Epithelial cell of proximal tubule (primary cell): ENCODE measurements around the gene TMEM94. TPM values are rescaled to one million over a fixed set of nuclear protein-coding genes. Genes with fewer than 3 reads are reported as not detected.
A peak's percentile ranks its signal among the peaks of the same experiment; 100 is the strongest.

Experiments
- DNase-seq: peaks from one replicate; pipeline ENCODE4 v3.0.0-alpha.2; 2011; ENCODE audit warnings: low read depth
- H3K4me3 ChIP-seq: 2 replicates; pipeline ENCODE4 v1.5.1; 2011; ENCODE audit warnings: low read depth, mild to moderate bottlenecking, low read length
- total RNA-seq: library from RNA; depleted of rRNA; stranded (reverse); fragments of >200 nt; gene quantifications from 2 replicates; pipeline ENCODE4 v1.2.3, GENCODE V29; 2015
- TF ChIP-seq, protein P1 (sequence below): conservative IDR thresholded peaks from 2 replicates; pipeline ENCODE4 v1.5.1; 2012; ENCODE audit warnings: low read depth, mild to moderate bottlenecking, low read length

The TMEM94 gene
- total RNA-seq, 1 donor from 2014 or later, result 65.3 TPM

DNA sequence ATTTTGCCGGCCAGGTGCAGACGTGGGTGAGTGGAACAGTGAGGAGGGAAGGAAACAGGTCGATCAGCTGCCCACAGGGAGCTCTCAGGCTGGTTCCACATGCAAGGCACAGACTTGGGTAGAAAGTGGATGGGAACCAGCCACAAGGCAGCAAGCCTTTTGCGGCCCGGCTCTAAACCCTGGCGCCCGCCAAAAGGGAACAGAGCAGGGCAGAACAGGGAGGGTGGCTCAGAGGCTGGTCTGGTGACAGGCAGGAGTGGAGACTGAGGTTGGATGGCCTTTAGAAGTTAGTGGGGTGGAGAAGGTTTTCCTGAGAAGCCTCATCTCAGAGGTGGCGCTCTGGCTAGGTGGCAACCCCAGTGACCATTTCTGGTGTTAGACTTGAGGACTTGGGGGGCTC, 79.4 kb downstream of the TMEM94 start:
- TF ChIP-seq, protein P1, sequence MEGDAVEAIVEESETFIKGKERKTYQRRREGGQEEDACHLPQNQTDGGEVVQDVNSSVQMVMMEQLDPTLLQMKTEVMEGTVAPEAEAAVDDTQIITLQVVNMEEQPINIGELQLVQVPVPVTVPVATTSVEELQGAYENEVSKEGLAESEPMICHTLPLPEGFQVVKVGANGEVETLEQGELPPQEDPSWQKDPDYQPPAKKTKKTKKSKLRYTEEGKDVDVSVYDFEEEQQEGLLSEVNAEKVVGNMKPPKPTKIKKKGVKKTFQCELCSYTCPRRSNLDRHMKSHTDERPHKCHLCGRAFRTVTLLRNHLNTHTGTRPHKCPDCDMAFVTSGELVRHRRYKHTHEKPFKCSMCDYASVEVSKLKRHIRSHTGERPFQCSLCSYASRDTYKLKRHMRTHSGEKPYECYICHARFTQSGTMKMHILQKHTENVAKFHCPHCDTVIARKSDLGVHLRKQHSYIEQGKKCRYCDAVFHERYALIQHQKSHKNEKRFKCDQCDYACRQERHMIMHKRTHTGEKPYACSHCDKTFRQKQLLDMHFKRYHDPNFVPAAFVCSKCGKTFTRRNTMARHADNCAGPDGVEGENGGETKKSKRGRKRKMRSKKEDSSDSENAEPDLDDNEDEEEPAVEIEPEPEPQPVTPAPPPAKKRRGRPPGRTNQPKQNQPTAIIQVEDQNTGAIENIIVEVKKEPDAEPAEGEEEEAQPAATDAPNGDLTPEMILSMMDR, result no peak
- H3K4me3 ChIP-seq, result no peak overlapping the region
- no peak for DNase-seq

DNA sequence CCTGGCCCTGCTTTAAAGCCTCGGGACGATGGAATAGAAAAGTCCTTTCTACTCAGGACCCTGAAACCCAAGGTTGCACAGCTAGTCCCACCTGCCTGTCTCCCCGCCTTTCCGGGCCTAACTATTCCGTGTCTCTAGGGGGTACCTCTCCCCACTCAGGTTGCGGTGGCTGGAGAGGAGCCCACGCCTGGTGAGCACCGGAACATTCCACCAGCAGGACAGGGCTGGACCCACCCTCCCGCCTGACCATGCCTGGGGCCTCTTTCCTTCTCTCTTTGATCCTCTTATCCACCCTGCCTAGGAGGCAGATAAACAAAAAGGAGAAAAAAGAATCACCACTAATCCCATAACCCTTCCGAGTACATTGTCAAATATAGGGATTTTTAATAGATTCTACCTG, 79.9 kb downstream of the TMEM94 start:
- no peak overlapping the region for H3K4me3 ChIP-seq
- TF ChIP-seq, protein P1, result no peak
- no peak for DNase-seq

DNA sequence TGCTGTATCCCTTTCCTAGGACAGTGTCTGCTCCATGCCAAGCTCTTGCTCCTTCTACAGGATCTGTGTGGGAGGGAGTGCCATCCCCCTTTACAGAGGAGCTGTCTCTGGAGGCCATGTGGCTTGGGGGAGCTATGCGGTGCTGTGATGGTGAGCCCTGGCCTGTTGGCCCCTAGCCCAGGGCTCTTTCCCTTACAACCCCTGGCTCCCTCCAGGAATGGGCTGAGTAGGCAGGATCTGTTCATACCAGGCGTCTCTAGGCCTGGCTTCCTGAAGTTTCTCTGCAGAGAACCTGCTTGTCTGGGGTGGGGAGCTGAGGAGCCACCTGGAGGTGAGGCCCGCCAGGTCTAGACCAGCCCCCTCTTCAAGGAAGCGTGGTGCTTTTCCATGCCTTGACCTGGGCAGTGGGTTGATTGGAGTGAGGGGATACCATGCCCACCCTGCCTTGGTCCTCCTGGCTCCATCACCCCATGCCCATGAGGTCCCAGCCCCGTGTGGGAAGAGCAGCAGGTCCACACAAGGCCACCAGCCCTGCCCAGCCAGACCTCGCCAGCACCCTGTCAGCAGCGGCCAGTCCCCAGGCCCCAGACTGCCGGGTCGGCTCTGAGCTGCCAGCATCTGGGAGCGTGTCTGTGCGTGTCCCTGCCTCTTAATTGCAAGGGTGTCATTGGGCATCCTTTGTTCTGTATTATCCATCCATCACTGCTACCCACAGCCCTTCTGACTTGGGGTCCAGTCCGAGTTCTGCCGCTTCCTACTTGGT, 83.7 kb downstream of the TMEM94 start:
- no peak for DNase-seq
- TF ChIP-seq, protein P1, result no peak
- no peak overlapping the region for H3K4me3 ChIP-seq

- DNase-seq, result no peak
- TF ChIP-seq, protein P1, result no peak
- H3K4me3 ChIP-seq, result no peak overlapping the region
These were observed 84.6 kb downstream of the TMEM94 start for GRCh38 chr17:75540923-75541503.

DNA sequence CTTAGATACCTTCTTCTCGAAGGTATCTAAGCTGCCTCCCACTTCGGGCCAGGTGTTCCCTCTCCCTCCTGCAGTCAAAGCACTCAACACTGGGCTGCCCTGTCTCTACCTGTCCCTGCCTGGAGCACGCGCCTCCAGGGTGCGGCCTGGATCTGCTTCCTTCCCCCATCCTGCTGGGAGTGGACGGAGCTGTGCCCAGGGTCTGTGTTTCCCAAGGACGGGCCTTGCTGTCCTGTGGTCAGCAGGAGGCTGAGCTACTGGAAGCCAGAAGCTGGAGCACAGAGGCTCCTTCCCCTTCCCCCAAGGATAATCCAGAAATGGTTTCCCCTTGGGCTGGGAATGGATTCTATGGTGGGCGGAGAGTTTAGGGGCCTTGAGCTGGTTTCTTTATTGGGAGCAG, 85.8 kb downstream of the TMEM94 start:
- TF ChIP-seq, protein P1, result no peak

DNA sequence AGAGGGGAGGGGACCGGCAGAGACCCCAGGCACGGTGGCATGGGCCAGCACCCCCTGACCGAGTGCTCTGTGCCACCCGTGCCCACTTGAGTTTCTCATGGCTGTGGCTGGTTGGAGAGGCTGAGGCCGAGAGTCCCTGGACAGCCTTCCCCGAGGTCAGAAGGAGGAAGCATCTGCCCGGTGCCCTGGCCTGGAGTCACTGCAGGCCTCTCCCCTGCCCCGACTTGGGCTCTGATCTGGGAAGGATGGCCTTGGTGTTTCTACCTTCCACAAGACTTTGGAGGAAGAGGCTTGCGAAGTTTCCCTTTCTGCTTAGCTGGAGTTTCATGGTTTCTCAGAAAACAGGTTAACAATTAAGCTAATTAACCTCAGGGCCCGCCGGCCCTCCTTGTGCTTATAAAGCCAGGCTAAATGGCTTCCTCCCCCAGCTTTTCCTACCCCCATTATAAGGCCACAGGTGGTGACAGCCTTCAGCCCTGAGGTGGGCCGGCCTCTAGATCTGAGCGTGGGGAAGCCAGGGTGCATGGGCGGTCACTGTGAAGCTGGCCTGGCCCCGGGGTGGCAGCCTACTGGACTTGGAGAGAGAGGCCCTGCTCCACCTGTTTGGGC, 86.4 kb downstream of the TMEM94 start:
- TF ChIP-seq, protein P1, result no peak
- peak; percentile 10 for DNase-seq
- peak overlapping the region; percentile 15 for H3K4me3 ChIP-seq

More for the DNA sequence above, 85.8 kb downstream of the TMEM94 start:
- H3K4me3 ChIP-seq, result no peak overlapping the region
- no peak for DNase-seq
